CD4-positive, alpha-beta T cell treated with Interleukin-15 for 1 hour (primary cell): ENCODE measurements around the gene BRMS1.

ENCODE experiments used
- DNase-seq: peaks from one replicate; pipeline ENCODE4 v3.0.0-alpha.2; 2020

The BRMS1 gene

GRCh38 chr11:66297610-66298009 is 47.3 kb downstream of the BRMS1 start:
- DNase-seq = no peak

GRCh38 chr11:66294626-66295620 is 50.0 kb downstream of the BRMS1 start:
- DNase-seq = no peak

GRCh38 chr11:66293777-66294625 is 50.9 kb downstream of the BRMS1 start:
- DNase-seq = no peak

- no peak for DNase-seq
Observed at GRCh38 chr11:66293352-66293751, 51.6 kb downstream of the BRMS1 start.

GRCh38 chr11:66292543-66293332 is 52.2 kb downstream of the BRMS1 start:
- DNase-seq = no peak

GRCh38 chr11:66291706-66292542 is 53.0 kb downstream of the BRMS1 start, which contains the start of gene TMEM151A:
Gene TMEM151A (plus strand): TSS chr11:66291894. CDS start chr11:66292014, 120 bp downstream.
- no peak for DNase-seq

GRCh38 chr11:66291303-66291705 is 53.6 kb downstream of the BRMS1 start:
- DNase-seq = no peak

- no peak for DNase-seq
Observed at GRCh38 chr11:66290330-66290621, 54.6 kb downstream of the BRMS1 start.

- no peak for DNase-seq
Observed at GRCh38 chr11:66289548-66290329, 55.2 kb downstream of the BRMS1 start.

- peak; percentile 100 for DNase-seq
Observed at GRCh38 chr11:66288671-66289547, 56.0 kb downstream of the BRMS1 start, which contains the start of gene YIF1A. Gene YIF1A (minus strand): TSS chr11:66289143. CDS start chr11:66288985, 158 bp downstream.

GRCh38 chr11:66287889-66288670 is 56.8 kb downstream of the BRMS1 start:
- DNase-seq = no peak
